AG04449 (cell line): ENCODE data around the gene SLC17A7.
"Not testable (repeated sequence)": the region's sequence is repeated elsewhere in the genome, so short reads cannot be mapped to it uniquely, and the experiment has no call there.

Source experiments
- CTCF ChIA-PET: fragments of 350-600 bp; formaldehyde crosslinking; extraction: SDS; loops from one replicate; lab custom pipeline; 2021; ENCODE audit warnings: antibody characterized with exemption; lab: Yijun Ruan, JAX
- POLR2A ChIA-PET: fragments of 400-600, 350-600 bp; formaldehyde crosslinking; extraction: SDS; loops from one replicate; lab custom pipeline; 2020; ENCODE audit warnings: antibody characterized with exemption, inconsistent platforms; lab: Yijun Ruan, JAX
- DNase-seq: peaks from one replicate; pipeline ENCODE4 v3.0.0-alpha.2; 2010; ENCODE audit warnings: low read depth, low spot score
- H3K4me3 ChIP-seq: 2 replicates; pipeline ENCODE4 v1.5.1; 2011; ENCODE audit warnings: low read depth, mild to moderate bottlenecking, control low read depth, low read length
- CTCF ChIP-seq: IDR thresholded peaks from one replicate; pipeline ENCODE4 v1.5.1; 2011; ENCODE audit warnings: mild to moderate bottlenecking, moderate library complexity, low read length, control low read depth, inconsistent platforms; ENCODE audit not compliant: insufficient read depth; ENCODE audit errors: missing control alignments

SLC17A7 gene

GRCh38 chr19:49475995-49476880, 34.9 kb upstream of the SLC17A7 start:
- H3K4me3 ChIP-seq: no peak overlapping the region
- CTCF ChIA-PET: interaction anchor here (0.9 to 1.8 kb wide), 9 partner anchors 8 to 250 kb away, joined by 3 to 8 read pairs (median 5); partner anchors contain the start of gene RCN3
- no peak for DNase-seq
- TF ChIP-seq CTCF: peak; percentile 73
- POLR2A ChIA-PET: no interaction called here

- POLR2A ChIA-PET: no interaction called here
- DNase-seq: no peak
- CTCF ChIA-PET: interaction anchor here (1.0 to 1.8 kb wide), 7 partner anchors 9 to 249 kb away, joined by 4 to 8 read pairs (median 6); partner anchors contain the start of gene RCN3
- TF ChIP-seq CTCF: no peak
- H3K4me3 ChIP-seq: peak overlapping the region; percentile 75
These were observed 34.0 kb upstream of the SLC17A7 start for GRCh38 chr19:49475191-49475917.

DNA sequence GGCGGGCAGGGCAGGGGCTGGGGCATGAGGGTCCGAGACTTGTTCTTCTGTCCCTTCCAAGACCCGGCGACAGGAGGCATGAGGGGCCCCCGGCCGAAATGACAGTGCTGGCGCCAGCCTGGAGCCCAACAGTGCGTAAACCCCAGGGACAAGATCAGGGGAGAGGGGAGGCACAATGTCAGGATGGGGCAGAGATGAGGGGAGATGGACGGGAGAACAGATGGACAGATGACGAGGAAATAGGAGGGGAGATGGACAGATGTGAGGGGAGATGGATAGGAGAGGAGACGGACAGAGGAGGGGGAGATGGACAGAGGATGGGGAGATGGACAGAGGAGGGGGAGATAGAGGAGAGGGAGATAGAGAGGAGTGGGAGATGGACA, 33.2 kb upstream of the SLC17A7 start:
- ChIA-PET CTCF (interaction anchor here (1.3 to 3.6 kb wide), 5 partner anchors 8 to 96 kb away, joined by 9 to 40 read pairs (median 29); partner anchors contain the start of genes ALDH16A1 and PIH1D1), POLR2A (no interaction called here)
- DNase-seq: no peak
- peak overlapping the region; percentile 75 for H3K4me3 ChIP-seq
- TF ChIP-seq CTCF: no peak

DNA sequence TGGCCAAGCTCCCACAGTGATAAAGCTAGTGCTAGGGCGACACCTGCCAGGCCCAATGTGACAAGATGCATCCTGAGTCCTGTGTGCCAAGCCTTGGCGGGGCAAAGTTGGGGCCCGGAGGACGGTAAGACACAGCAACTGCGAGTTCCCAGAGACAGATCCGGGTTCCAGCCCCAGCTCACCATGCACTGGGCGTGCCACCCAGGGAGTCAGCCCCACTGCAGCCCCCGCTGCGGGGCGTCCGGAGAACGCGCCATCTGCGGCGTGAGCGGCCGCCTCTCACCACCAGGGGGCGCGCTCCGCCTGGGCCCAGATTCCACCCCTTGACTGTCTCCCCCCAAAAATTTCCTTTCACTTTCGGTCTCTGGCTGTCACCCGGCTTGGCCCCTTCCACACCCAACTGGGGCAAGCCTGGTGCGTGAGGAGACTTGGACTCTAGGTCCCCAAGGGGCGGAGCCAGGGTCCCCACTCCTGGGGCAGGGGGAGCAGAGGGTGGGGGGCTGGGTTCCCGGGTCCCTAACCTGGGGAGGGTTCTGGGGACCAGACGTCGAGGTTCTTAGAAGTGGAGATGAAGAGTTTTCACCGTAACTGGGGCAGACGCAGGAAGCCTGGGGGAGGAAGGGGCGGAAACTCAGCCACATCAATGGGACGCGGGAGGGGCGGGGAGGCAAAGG, 32.7 kb upstream of the SLC17A7 start, which contains the start of gene FLT3LG:
TSS of gene FLT3LG (plus strand) at position 348 of the 674 bp plus-strand sequence. CDS start 425 bp downstream, outside the sequence.
- ChIA-PET CTCF (interaction anchor here (0.6 to 3.6 kb wide), 24 partner anchors 9 to 207 kb away, joined by 3 to 40 read pairs (median 5); partner anchors contain the start of genes ALDH16A1, PIH1D1 and RPL13A), POLR2A (no interaction called here)
- peak; percentile 99 for TF ChIP-seq CTCF
- no peak for DNase-seq
- H3K4me3 ChIP-seq: peak within 1 kb of the TSS; percentile 75

- peak overlapping the region; percentile 75 for H3K4me3 ChIP-seq
- CTCF ChIA-PET: interaction anchor here (0.6 to 3.6 kb wide), 24 partner anchors 9 to 208 kb away, joined by 3 to 40 read pairs (median 5); partner anchors contain the start of genes ALDH16A1, PIH1D1 and RPL13A
- POLR2A ChIA-PET: interaction anchor here (0.9 kb wide), 1 partner anchor 23 kb away, joined by 4 read pairs; the partner anchor contains the start of gene RPS11
- DNase-seq: not testable (repeated sequence)
These were observed 32.2 kb upstream of the SLC17A7 start for GRCh38 chr19:49473501-49473867.

GRCh38 chr19:49472936-49473335, 31.6 kb upstream of the SLC17A7 start:
- ChIA-PET CTCF (interaction anchor here (0.6 to 3.6 kb wide), 20 partner anchors 8 to 263 kb away, joined by 3 to 40 read pairs (median 5); partner anchors contain the start of genes ALDH16A1, PIH1D1 and RPL13A), POLR2A (interaction anchor here (0.7 to 0.9 kb wide), 2 partner anchors 23 to 170 kb away, joined by 3 to 4 read pairs; partner anchors contain the start of gene RPS11)
- no peak for DNase-seq
- no peak for TF ChIP-seq CTCF
- no peak overlapping the region for H3K4me3 ChIP-seq
